Measurements from ENCODE around the gene NCS1.
"Not testable (repeated sequence)": the region's sequence is repeated elsewhere in the genome, so short reads cannot be mapped to it uniquely, and the experiment has no call there.

NCS1 gene

DNA sequence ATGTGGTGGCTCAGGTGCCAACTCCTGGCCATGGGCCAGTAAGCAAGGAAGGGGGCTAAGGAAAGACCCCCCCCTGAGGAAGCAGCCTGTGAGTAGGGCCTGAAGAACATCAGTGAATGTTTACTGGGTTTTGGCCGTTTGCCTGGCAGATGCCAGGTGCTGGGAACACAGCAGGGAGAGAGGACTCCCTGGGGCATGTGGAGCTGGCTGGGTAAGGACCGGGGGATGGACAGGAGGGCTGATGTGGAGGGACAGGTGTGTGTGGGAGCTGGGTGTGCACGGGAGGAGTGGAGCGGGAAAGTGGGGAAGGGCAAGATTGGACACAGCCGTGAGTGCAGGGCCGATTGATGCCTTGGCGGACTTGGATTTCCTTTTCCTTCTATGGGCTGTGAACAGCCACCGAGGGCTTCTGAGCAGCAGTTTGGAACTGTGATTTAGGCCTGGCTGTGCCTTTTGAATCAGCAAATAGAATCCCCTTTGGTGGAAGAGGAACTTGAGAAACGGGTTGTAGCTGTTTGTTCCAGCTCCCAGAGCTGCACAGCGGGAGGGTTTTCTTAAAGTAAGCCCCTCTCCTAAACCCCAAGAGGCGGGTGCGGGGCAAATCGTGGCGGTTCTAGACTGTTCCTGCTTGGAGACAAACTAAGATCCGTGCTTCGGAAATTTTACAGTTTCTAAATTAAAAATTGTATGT lies 96.5 kb downstream of the NCS1 start:
- Histone ChIP-seq H3K4me1 (ENCODE audit: control insufficient read depth, insufficient read depth, low read length) (peaks cover 5% of the 10 kb centered on the region), H3K9ac (ENCODE audit: low read length) (no peak overlapping the region), H3K36me3 (ENCODE audit: control insufficient read depth, insufficient read depth, low read length) (no peaks in the 10 kb centered on the region), H3K27me3 (ENCODE audit: control insufficient read depth, insufficient read depth, low read length) (peaks cover 42% of the 10 kb centered on the region), H3K9me3 (ENCODE audit: control insufficient read depth, low read length) (no peaks in the 10 kb centered on the region), H3K4me3 (ENCODE audit: low read length) (no peak overlapping the region)

DNA sequence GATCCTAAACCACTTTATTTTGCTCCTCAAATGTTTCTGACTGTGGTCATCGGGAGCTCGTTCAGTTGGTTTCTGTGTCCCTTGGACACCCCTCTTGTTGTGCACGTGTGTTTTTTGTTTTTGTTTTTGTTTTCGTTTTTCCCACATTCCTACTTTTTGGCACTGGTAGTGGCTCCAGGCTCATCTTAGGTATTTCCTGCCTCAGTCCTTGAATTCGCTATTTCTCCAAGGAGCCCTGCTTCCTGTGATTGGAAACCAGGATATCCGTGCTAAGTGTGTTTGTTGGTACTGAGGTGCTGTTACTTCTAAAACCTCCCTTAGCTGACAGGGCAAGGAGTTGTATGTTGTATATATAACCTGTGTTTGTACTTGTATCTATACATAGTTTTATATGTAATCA lies 99.3 kb downstream of the NCS1 start:
- Histone ChIP-seq H3K4me3 (ENCODE audit: low read length) (no peak overlapping the region), H3K27me3 (ENCODE audit: control insufficient read depth, insufficient read depth, low read length) (peaks cover 14% of the 10 kb centered on the region), H3K4me1 (ENCODE audit: control insufficient read depth, insufficient read depth, low read length) (no peaks in the 10 kb centered on the region), H3K9me3 (ENCODE audit: control insufficient read depth, low read length) (no peaks in the 10 kb centered on the region), H3K36me3 (ENCODE audit: control insufficient read depth, insufficient read depth, low read length) (no peaks in the 10 kb centered on the region), H3K9ac (ENCODE audit: low read length) (no peak overlapping the region)

DNA sequence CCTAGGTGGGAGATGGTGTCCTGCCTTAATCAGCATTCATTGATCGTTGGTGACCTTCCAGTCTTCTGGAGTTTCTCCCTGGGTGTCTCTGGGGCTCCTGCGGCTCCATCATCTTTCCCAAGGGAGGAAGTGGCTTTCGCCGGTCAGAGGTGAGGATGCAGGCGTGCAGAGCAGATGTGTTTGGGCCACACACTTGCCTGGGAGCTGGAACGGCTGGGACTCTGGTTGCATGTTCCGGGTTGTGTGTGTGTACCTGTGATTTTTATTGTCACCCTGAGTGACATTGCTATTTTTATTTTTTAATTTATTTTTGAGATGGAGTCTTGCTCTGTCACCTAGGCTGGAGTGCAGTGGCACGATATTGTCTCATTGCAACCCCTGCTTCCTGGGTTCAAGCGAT lies 103.0 kb downstream of the NCS1 start:
- Histone ChIP-seq H3K27me3 (ENCODE audit: control insufficient read depth, insufficient read depth, low read length) (no peaks in the 10 kb centered on the region), H3K9ac (ENCODE audit: low read length) (no peak overlapping the region), H3K36me3 (ENCODE audit: control insufficient read depth, insufficient read depth, low read length) (no peaks in the 10 kb centered on the region), H3K4me1 (ENCODE audit: control insufficient read depth, insufficient read depth, low read length) (no peaks in the 10 kb centered on the region), H3K4me3 (ENCODE audit: low read length) (no peak overlapping the region), H3K9me3 (ENCODE audit: control insufficient read depth, low read length) (no peaks in the 10 kb centered on the region)

DNA sequence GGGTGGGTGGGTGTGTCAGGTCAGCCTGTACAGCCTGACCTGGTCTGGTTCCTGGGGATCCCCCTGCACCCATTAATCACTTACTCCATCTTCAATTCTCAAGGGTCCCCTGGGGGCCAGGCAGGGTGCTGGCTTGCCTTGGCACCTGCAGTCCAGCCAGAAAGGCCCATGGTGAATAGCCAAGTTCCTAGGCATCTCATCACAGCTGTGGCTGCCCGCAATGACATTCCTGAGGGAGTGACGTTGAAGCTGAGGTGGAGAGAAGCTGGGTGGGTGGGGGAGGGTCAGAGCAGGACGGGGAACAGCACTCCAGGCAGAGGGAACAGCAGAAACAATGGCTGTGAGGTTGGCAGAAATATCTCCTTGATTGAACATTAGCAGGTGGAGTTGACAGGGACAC lies 103.9 kb downstream of the NCS1 start:
- Histone ChIP-seq H3K27me3 (ENCODE audit: control insufficient read depth, insufficient read depth, low read length) (no peaks in the 10 kb centered on the region), H3K36me3 (ENCODE audit: control insufficient read depth, insufficient read depth, low read length) (no peaks in the 10 kb centered on the region), H3K4me1 (ENCODE audit: control insufficient read depth, insufficient read depth, low read length) (no peaks in the 10 kb centered on the region), H3K9ac (ENCODE audit: low read length) (no peak overlapping the region), H3K4me3 (ENCODE audit: low read length) (no peak overlapping the region), H3K9me3 (ENCODE audit: control insufficient read depth, low read length) (no peaks in the 10 kb centered on the region)

DNA sequence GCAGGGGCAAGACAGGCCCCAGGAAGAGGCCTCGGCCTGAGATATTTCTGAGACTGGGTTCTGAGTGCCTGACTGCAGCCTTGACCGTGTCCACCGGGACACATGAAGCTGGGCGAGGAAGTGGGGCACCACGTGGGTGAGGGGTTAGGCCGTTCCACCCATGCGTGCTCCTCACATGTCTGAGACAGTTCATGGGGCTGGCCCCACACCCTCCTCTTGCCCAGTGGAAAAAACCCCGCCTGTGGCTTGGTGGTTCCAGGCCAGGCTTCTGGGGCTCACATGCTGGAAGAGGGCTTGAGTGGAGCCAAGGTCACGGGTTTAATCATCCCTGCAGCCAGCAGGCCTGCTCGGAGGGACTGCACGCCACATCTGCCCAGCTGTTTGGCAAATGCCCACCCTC lies 104.8 kb downstream of the NCS1 start:
- H3K27me3 ChIP-seq (ENCODE audit: control insufficient read depth, insufficient read depth, low read length): no peaks in the 10 kb centered on the region
- H3K4me1 ChIP-seq (ENCODE audit: control insufficient read depth, insufficient read depth, low read length): no peaks in the 10 kb centered on the region
- H3K36me3 ChIP-seq (ENCODE audit: control insufficient read depth, insufficient read depth, low read length): no peaks in the 10 kb centered on the region
- no peak overlapping the region for H3K4me3 ChIP-seq (ENCODE audit: low read length)
- H3K9me3 ChIP-seq (ENCODE audit: control insufficient read depth, low read length): no peaks in the 10 kb centered on the region
- H3K9ac ChIP-seq (ENCODE audit: low read length): no peak overlapping the region

DNA sequence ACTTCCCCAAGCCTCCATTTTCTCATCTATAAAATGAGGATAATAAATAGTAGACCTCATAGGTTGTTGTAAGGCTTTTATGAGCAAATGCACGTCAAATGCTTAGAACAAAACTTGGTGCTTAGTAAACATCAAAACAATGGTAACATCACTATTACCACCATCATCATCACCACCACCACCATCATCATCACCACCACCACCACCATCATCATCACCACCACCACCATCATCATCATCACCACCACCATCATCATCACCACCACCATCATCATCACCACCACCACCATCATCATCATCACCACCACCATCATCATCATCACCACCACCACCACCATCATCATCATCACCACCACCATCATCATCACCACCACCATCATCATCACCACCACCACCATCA lies 105.3 kb downstream of the NCS1 start:
- not testable (repeated sequence) for H3K27me3 ChIP-seq (ENCODE audit: control insufficient read depth, insufficient read depth, low read length); H3K9me3 ChIP-seq (ENCODE audit: control insufficient read depth, low read length); H3K4me1 ChIP-seq (ENCODE audit: control insufficient read depth, insufficient read depth, low read length); H3K4me3 ChIP-seq (ENCODE audit: low read length); H3K9ac ChIP-seq (ENCODE audit: low read length); H3K36me3 ChIP-seq (ENCODE audit: control insufficient read depth, insufficient read depth, low read length)

DNA sequence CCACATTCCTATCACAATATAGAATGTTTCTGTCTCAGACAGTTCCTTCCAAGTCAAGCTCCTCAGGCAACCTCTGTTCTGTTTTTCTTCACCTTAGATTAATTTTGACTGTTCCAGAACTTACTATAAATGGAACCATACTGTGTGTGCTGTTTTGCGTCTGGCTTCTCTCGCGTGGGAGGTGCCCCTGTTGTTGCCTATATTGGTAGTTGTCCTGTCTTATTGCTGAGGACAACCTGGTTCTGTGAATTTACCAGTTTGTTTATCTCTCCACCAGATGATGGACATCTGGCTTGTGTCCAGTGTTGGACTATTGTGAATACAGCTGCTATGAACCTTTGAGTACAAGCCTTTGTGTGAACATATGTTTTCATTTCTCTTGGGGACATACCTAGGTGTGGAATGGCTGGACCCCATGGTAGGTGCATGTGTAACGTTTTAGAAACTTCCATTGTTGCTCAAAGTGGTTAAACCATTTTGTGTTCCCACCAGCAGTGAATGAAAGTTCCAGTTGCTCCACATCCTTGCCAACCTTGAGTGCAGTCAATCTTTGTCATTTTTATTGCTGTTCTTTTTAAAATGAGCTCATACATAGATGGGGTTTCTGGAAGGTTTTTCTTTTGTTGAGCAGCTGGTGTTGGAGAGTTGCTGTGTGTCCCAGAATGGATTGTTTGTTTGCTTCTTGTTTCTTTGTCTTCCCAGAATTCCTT lies 111.5 kb downstream of the NCS1 start:
- peaks cover 2% of the 10 kb centered on the region for H3K27me3 ChIP-seq (ENCODE audit: control insufficient read depth, insufficient read depth, low read length)
- no peak overlapping the region for H3K9ac ChIP-seq (ENCODE audit: low read length)
- no peak overlapping the region for H3K4me3 ChIP-seq (ENCODE audit: low read length)
- no peaks in the 10 kb centered on the region for H3K9me3 ChIP-seq (ENCODE audit: control insufficient read depth, low read length)
- H3K4me1 ChIP-seq (ENCODE audit: control insufficient read depth, insufficient read depth, low read length): peaks cover 4% of the 10 kb centered on the region
- no peaks in the 10 kb centered on the region for H3K36me3 ChIP-seq (ENCODE audit: control insufficient read depth, insufficient read depth, low read length)

DNA sequence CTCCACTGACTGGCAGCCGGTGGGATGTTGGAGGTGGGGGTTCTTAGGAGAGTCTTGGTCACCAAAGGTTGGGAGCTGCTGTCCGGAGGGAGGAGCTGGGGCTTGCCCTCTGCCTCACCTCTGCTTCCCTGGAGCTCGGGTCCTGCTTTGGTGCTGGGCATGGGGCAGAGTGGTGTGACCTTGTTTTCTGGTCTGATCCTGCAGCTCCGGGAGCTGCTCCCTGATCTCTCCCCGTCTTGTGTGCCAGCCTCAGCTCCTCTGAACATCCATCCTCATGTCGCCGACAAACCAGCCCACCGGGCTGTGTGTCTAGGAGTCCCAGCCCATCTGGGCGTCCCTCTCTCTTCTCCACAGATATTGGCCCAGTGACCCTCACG lies 112.0 kb downstream of the NCS1 start:
- no peaks in the 10 kb centered on the region for H3K9me3 ChIP-seq (ENCODE audit: control insufficient read depth, low read length)
- H3K4me1 ChIP-seq (ENCODE audit: control insufficient read depth, insufficient read depth, low read length): peaks cover 4% of the 10 kb centered on the region
- no peak overlapping the region for H3K9ac ChIP-seq (ENCODE audit: low read length)
- H3K27me3 ChIP-seq (ENCODE audit: control insufficient read depth, insufficient read depth, low read length): peaks cover 2% of the 10 kb centered on the region
- no peak overlapping the region for H3K4me3 ChIP-seq (ENCODE audit: low read length)
- no peaks in the 10 kb centered on the region for H3K36me3 ChIP-seq (ENCODE audit: control insufficient read depth, insufficient read depth, low read length)

DNA sequence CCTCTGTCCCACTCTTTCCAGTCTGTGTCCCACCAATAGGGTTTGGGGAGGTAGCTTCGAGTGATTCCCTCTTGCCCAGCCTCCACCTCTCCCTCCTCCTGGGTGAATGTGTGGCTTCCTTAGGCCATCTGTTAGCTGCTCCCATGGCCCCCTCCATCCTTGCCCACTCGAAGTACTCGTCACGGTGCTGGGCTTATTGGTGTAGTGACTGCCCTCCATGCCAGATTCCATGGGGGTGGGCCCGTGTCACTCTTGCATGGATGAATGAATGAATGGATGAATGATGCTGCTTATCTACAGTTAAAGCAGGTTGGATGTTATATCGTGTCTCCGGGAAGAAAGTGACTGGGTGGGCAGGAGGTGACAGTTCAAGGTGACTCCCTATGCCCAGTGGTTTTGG lies 112.5 kb downstream of the NCS1 start:
- Histone ChIP-seq H3K4me3 (ENCODE audit: low read length) (no peak overlapping the region), H3K9me3 (ENCODE audit: control insufficient read depth, low read length) (no peaks in the 10 kb centered on the region), H3K9ac (ENCODE audit: low read length) (no peak overlapping the region), H3K27me3 (ENCODE audit: control insufficient read depth, insufficient read depth, low read length) (peaks cover 6% of the 10 kb centered on the region), H3K36me3 (ENCODE audit: control insufficient read depth, insufficient read depth, low read length) (no peaks in the 10 kb centered on the region), H3K4me1 (ENCODE audit: control insufficient read depth, insufficient read depth, low read length) (peaks cover 4% of the 10 kb centered on the region)

DNA sequence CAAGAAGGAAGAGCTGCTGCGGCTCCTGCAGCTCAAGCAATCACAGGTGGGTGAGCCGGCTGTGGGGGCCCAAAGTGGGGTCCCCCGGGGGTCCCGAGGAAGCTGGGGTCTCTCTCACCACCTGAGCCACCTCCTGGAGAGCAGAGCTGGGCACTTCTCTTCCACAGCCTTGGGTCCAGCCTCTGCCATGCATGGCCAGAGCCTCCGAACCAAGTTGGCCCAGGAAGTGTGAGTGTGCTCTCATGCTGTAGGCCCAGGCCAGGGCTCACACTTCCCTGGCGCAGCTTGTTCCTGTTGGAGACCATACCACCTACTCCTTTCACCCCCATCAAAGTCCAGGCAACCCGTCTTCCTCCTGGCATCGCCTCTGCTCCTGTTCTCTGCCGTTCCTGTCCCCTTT lies 113.1 kb downstream of the NCS1 start:
- Histone ChIP-seq H3K36me3 (ENCODE audit: control insufficient read depth, insufficient read depth, low read length) (no peaks in the 10 kb centered on the region), H3K4me3 (ENCODE audit: low read length) (no peak overlapping the region), H3K9ac (ENCODE audit: low read length) (no peak overlapping the region), H3K4me1 (ENCODE audit: control insufficient read depth, insufficient read depth, low read length) (peaks cover 4% of the 10 kb centered on the region), H3K9me3 (ENCODE audit: control insufficient read depth, low read length) (no peaks in the 10 kb centered on the region), H3K27me3 (ENCODE audit: control insufficient read depth, insufficient read depth, low read length) (peaks cover 6% of the 10 kb centered on the region)

DNA sequence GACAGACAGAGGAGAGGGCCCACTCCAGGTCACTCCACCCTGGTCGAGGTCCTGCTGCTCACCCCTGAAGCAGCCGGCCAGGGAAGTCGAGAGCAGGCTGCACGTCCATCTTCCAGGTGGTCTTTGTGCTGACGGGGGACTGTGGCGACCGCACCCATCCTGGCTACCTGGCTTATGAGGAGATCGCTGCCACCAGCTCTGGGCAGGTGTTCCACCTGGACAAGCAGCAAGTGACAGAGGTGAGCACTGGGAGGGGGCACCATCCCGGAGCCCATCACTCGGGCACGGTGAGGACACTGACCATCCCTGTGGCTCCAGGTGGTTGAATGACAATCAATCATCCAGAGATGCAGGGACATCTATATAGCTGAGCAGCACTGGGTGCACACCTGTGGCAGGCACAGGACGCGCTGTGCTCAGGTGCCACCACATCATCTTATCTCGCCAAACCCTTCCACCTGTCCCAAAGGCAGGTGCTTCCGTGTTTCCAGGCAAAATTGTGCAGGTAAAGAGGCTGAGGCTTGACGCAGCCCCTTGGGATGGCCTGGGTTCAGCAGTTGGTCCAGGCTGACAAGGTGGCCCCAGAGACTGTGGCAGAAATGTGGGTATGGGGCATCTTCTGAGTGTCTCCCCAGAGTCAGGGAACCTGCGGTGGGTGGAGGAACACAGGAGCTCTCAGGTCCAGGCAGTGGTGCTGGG lies 114.0 kb downstream of the NCS1 start:
- no peaks in the 10 kb centered on the region for H3K36me3 ChIP-seq (ENCODE audit: control insufficient read depth, insufficient read depth, low read length)
- H3K9ac ChIP-seq (ENCODE audit: low read length): no peak overlapping the region
- H3K4me3 ChIP-seq (ENCODE audit: low read length): no peak overlapping the region
- no peaks in the 10 kb centered on the region for H3K9me3 ChIP-seq (ENCODE audit: control insufficient read depth, low read length)
- peaks cover 4% of the 10 kb centered on the region for H3K4me1 ChIP-seq (ENCODE audit: control insufficient read depth, insufficient read depth, low read length)
- peaks cover 6% of the 10 kb centered on the region for H3K27me3 ChIP-seq (ENCODE audit: control insufficient read depth, insufficient read depth, low read length)

Measured in mucosa of stomach (tissue), 1 donor.